VCaP (cell line): ENCODE data around the gene MINDY4B.

Experiments used
- H3K27ac ChIP-seq: fragments of 450-650 bp; 2 replicates; pipeline ENCODE4 v1.5.1; 2017
- TF ChIP-seq, protein P1 (sequence below): fragments of 450-650 bp; conservative IDR thresholded peaks from 2 replicates; pipeline ENCODE4 v1.5.1; 2017; ENCODE audit warnings: mild to moderate bottlenecking, moderate library complexity

The MINDY4B gene

GRCh38 chr3:150848864-150849263, 56.4 kb downstream of the MINDY4B start:
- TF ChIP-seq, protein P1, sequence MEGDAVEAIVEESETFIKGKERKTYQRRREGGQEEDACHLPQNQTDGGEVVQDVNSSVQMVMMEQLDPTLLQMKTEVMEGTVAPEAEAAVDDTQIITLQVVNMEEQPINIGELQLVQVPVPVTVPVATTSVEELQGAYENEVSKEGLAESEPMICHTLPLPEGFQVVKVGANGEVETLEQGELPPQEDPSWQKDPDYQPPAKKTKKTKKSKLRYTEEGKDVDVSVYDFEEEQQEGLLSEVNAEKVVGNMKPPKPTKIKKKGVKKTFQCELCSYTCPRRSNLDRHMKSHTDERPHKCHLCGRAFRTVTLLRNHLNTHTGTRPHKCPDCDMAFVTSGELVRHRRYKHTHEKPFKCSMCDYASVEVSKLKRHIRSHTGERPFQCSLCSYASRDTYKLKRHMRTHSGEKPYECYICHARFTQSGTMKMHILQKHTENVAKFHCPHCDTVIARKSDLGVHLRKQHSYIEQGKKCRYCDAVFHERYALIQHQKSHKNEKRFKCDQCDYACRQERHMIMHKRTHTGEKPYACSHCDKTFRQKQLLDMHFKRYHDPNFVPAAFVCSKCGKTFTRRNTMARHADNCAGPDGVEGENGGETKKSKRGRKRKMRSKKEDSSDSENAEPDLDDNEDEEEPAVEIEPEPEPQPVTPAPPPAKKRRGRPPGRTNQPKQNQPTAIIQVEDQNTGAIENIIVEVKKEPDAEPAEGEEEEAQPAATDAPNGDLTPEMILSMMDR = no peak
- H3K27ac ChIP-seq = no peak overlapping the region

- no peak overlapping the region for H3K27ac ChIP-seq
- TF ChIP-seq, protein P1 = no peak
Measured at GRCh38 chr3:150847433-150847832, 57.8 kb downstream of the MINDY4B start.

GRCh38 chr3:150844484-150844883, 60.8 kb downstream of the MINDY4B start:
- TF ChIP-seq, protein P1 = no peak
- no peak overlapping the region for H3K27ac ChIP-seq

DNA sequence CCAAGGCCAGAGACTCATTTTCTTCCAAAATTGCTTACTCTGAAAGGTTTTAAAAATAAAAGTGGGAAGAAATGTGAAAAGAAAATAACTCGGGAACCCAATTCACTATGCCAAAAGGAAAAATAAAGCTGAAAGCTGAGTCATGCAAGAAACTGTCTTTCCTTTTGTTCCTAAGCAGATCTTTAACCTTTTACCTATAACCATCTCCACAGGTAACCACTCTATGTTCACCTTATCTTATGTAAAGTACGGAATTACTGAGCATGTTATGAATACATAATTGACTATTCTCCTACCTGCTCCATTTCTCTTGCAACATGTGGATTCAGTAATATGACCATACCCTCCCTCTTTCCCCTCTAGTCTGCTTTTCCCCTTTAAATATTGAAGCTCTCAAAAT, 62.0 kb downstream of the MINDY4B start:
- H3K27ac ChIP-seq = no peak overlapping the region
- TF ChIP-seq, protein P1 = no peak

- TF ChIP-seq, protein P1 = no peak
- H3K27ac ChIP-seq = no peak overlapping the region
Measured at GRCh38 chr3:150840802-150841515, 64.3 kb downstream of the MINDY4B start.

DNA sequence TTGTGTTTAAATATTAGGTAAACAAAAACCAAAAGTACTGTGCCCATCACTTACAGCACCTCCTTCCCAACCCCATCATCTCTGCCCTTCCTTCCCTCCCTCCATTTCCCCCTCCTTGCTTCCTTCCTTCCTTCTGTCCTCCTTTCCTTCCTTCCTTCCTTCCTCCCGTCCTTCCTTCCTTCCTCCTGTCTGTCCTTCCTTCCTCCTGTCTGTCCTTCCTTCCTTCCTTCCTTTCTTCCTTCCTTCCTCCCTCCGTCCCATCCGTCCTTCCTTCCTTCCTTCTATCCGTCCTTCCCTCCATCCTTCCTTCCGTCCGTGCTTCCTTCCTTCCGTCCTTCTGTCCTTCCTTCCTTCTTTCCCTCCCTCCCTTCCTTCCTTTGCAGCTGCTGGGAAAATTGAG, 74.5 kb downstream of the MINDY4B start:
- TF ChIP-seq, protein P1 = no peak
- no peak overlapping the region for H3K27ac ChIP-seq

- TF ChIP-seq, protein P1 = peak; percentile 32; the same call in 1 of the 2 replicates
- H3K27ac ChIP-seq = no peak overlapping the region
Measured at GRCh38 chr3:150830094-150830681, 75.1 kb downstream of the MINDY4B start.
